ENCODE results near the gene AGRN.
"Not testable (repeated sequence)": the region's sequence is repeated elsewhere in the genome, so short reads cannot be mapped to it uniquely, and the experiment has no call there.

The AGRN gene

DNA sequence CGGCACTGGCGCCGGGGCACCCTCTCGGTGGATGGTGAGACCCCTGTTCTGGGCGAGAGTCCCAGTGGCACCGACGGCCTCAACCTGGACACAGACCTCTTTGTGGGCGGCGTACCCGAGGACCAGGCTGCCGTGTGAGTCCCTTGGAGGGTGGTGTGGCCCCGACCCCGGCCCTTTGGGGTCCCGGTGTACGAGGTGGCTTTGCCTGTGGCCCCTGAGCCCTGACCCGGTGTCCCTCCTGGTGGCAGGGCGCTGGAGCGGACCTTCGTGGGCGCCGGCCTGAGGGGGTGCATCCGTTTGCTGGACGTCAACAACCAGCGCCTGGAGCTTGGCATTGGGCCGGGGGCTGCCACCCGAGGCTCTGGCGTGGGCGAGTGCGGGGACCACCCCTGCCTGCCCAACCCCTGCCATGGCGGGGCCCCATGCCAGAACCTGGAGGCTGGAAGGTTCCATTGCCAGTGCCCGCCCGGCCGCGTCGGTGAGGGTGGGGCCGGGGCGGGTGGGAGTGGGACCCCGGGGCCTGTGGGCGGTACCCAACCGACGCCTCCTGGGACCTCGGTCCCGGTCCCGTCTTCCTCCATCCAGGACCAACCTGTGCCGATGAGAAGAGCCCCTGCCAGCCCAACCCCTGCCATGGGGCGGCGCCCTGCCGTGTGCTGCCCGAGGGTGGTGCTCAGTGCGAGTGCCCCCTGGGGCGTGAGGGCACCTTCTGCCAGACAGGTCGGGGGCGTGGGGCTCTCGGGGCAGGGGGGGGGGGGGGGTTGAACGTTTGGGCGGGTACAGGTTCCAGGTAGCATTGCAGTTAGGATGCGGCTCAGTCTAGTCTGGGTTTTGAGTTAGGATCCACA lies 29.6 kb downstream of the AGRN start:
- no peak overlapping the region for H3K4me3 ChIP-seq (ENCODE audit: low read length in 2 of 2)
- no peaks in the 10 kb centered on the region for H3K27me3 ChIP-seq (ENCODE audit: control insufficient read depth in 1 of 2, insufficient read depth in 2 of 2, low read length in 2 of 2)
- no peaks in the 10 kb centered on the region for H3K36me3 ChIP-seq (ENCODE audit: control insufficient read depth in 2 of 2, insufficient read depth in 2 of 2, low read length in 2 of 2)
- H3K4me1 ChIP-seq (ENCODE audit: control insufficient read depth, insufficient read depth, low read length), result no peaks in the 10 kb centered on the region
- no peaks in the 10 kb centered on the region for H3K9me3 ChIP-seq (ENCODE audit: control insufficient read depth in 2 of 2, low read length in 2 of 2)
- H3K27ac ChIP-seq (ENCODE audit: low read length), result no peak overlapping the region
- no peak overlapping the region for H3K9ac ChIP-seq (ENCODE audit: low read length in 2 of 2)

DNA sequence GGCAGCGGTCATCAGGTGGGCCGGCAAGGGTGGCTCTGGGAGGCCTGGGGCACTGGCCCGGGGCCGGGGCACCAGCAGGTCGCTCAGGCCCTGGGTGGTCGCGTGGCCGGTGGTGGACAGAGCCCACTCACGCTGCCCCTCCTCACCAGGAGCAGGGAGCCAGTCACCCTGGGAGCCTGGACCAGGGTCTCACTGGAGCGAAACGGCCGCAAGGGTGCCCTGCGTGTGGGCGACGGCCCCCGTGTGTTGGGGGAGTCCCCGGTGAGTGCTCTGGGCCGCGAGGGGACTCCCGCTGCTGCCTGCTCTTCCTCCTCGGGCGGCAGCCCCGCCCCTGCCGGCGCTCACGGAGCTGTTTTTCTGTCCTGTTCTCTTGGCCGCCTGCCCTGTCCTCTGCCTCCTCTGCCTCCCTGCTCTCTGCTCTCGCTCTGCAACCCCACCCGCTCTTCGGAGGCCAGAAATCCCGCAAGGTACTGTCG lies 30.7 kb downstream of the AGRN start:
- H3K27me3 ChIP-seq (ENCODE audit: control insufficient read depth in 1 of 2, insufficient read depth in 2 of 2, low read length in 2 of 2), result no peaks in the 10 kb centered on the region
- H3K9me3 ChIP-seq (ENCODE audit: control insufficient read depth in 2 of 2, low read length in 2 of 2), result no peaks in the 10 kb centered on the region
- no peaks in the 10 kb centered on the region for H3K36me3 ChIP-seq (ENCODE audit: control insufficient read depth in 2 of 2, insufficient read depth in 2 of 2, low read length in 2 of 2)
- H3K4me1 ChIP-seq (ENCODE audit: control insufficient read depth, insufficient read depth, low read length), result no peaks in the 10 kb centered on the region
- H3K9ac ChIP-seq (ENCODE audit: low read length in 2 of 2), result no peak overlapping the region
- no peak overlapping the region for H3K4me3 ChIP-seq (ENCODE audit: low read length in 2 of 2)
- no peak overlapping the region for H3K27ac ChIP-seq (ENCODE audit: low read length)

DNA sequence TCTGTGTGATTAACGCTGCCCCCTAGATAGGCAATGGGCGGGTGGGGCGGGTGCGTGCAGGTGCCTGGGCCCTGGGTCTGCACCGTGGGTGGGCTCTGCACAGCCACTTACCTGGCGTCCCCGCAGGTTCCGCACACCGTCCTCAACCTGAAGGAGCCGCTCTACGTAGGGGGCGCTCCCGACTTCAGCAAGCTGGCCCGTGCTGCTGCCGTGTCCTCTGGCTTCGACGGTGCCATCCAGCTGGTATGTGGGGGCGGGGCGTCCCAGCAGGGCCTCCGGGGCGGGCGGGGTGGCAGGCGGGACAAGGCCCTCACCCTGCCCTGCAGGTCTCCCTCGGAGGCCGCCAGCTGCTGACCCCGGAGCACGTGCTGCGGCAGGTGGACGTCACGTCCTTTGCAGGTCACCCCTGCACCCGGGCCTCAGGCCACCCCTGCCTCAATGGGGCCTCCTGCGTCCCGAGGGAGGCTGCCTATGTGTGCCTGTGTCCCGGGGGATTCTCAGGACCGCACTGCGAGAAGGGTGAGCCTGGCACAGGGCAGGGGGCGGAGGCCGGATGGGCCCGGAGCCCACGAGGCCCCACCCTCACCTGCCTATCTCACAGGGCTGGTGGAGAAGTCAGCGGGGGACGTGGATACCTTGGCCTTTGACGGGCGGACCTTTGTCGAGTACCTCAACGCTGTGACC lies 31.3 kb downstream of the AGRN start:
- Histone ChIP-seq H3K27ac (ENCODE audit: low read length) (no peak overlapping the region), H3K4me3 (ENCODE audit: low read length in 2 of 2) (no peak overlapping the region), H3K27me3 (ENCODE audit: control insufficient read depth in 1 of 2, insufficient read depth in 2 of 2, low read length in 2 of 2) (no peaks in the 10 kb centered on the region), H3K36me3 (ENCODE audit: control insufficient read depth in 2 of 2, insufficient read depth in 2 of 2, low read length in 2 of 2) (no peaks in the 10 kb centered on the region), H3K9ac (ENCODE audit: low read length in 2 of 2) (no peak overlapping the region), H3K9me3 (ENCODE audit: control insufficient read depth in 2 of 2, low read length in 2 of 2) (no peaks in the 10 kb centered on the region), H3K4me1 (ENCODE audit: control insufficient read depth, insufficient read depth, low read length) (no peaks in the 10 kb centered on the region)

DNA sequence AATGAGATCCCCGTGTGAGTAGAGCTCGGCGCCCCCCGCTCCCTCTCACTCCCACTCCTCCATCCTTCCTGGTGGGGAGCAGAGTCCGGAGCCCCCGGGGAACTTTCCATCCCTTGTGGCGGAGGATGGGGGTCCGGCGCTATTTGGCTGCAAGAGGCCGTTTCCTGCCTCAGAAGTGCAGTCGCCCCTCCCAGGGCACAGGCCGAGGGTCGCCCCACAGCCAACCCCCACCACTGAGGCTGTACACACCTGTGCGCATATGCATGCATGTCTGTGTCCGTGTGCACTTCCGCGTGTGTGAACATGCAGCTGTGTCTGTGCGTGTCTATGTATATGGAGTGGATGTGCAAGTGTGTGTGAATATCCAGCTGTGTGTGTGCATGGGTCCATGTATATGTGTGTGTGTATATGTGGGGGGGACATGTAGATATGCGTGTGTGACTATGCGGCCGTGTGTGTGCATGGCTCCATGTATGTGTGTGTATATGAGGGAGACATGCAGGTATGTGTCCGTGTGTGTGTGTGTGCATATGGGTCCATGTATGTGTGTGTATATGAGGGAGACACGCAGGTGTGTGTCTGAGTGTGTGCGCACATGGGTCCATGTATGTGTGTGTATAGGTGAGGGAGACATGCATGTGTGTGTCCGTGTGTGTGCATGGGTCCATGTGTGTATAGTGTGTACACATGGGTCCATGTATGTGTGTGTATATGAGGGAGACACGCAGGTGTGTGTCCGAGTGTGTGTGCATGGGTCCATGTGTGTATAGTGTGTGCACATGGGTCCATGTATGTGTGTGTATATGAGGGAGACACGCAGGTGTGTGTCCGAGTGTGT lies 32.3 kb downstream of the AGRN start:
- Histone ChIP-seq H3K9ac (ENCODE audit: low read length in 2 of 2) (no peak overlapping the region), H3K9me3 (ENCODE audit: control insufficient read depth in 2 of 2, low read length in 2 of 2) (no peaks in the 10 kb centered on the region), H3K4me1 (ENCODE audit: control insufficient read depth, insufficient read depth, low read length) (no peaks in the 10 kb centered on the region), H3K36me3 (ENCODE audit: control insufficient read depth in 2 of 2, insufficient read depth in 2 of 2, low read length in 2 of 2) (no peaks in the 10 kb centered on the region), H3K27me3 (ENCODE audit: control insufficient read depth in 1 of 2, insufficient read depth in 2 of 2, low read length in 2 of 2) (no peaks in the 10 kb centered on the region), H3K4me3 (ENCODE audit: low read length in 2 of 2) (no peak overlapping the region), H3K27ac (ENCODE audit: low read length) (no peak overlapping the region)

DNA sequence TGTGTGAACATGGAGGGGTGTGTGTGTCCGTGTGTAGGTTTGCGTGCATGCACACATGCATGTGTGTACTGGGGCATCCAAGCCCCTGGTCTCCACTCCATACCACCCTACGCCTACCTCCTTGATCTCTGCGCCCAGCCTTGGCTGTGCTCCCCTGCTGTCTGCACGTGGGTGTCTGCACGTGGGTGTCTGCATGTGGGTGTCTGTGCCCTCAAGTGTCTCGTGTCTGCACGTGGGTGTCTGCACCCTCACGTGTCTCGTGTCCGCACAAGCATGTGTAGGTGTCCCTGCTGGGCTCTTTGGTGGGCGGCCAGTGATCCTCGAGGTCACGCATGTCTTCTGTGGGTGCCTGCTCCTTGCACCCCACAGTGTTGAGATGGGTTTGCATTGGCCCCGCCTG lies 33.1 kb downstream of the AGRN start:
- Histone ChIP-seq H3K4me3 (ENCODE audit: low read length in 2 of 2) (no peak overlapping the region), H3K27me3 (ENCODE audit: control insufficient read depth in 1 of 2, insufficient read depth in 2 of 2, low read length in 2 of 2) (peaks cover 2 to 3% of the 10 kb centered on the region in 2 donors), H3K36me3 (ENCODE audit: control insufficient read depth in 2 of 2, insufficient read depth in 2 of 2, low read length in 2 of 2) (no peaks in the 10 kb centered on the region), H3K27ac (ENCODE audit: low read length) (no peak overlapping the region), H3K9me3 (ENCODE audit: control insufficient read depth in 2 of 2, low read length in 2 of 2) (no peaks in the 10 kb centered on the region), H3K4me1 (ENCODE audit: control insufficient read depth, insufficient read depth, low read length) (no peaks in the 10 kb centered on the region), H3K9ac (ENCODE audit: low read length in 2 of 2) (no peak overlapping the region)

DNA sequence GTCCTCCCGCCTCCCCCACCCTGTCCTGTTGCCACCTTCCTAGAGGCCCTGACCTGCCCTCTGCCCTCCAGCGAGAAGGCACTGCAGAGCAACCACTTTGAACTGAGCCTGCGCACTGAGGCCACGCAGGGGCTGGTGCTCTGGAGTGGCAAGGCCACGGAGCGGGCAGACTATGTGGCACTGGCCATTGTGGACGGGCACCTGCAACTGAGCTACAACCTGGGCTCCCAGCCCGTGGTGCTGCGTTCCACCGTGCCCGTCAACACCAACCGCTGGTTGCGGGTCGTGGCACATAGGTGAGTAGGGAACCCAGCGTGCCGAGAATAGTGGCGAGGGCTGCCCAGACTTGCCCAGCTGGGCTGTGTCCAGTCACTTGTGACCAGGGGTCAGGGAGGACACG lies 33.8 kb downstream of the AGRN start:
- peaks cover under 1% of the 10 kb centered on the region for H3K4me1 ChIP-seq (ENCODE audit: control insufficient read depth, insufficient read depth, low read length)
- H3K9ac ChIP-seq (ENCODE audit: low read length in 2 of 2), result no peak overlapping the region
- no peaks in the 10 kb centered on the region for H3K9me3 ChIP-seq (ENCODE audit: control insufficient read depth in 2 of 2, low read length in 2 of 2)
- no peak overlapping the region for H3K27ac ChIP-seq (ENCODE audit: low read length)
- peaks cover 9 to 10% of the 10 kb centered on the region in 2 donors for H3K27me3 ChIP-seq (ENCODE audit: control insufficient read depth in 1 of 2, insufficient read depth in 2 of 2, low read length in 2 of 2)
- no peak overlapping the region for H3K4me3 ChIP-seq (ENCODE audit: low read length in 2 of 2)
- H3K36me3 ChIP-seq (ENCODE audit: control insufficient read depth in 2 of 2, insufficient read depth in 2 of 2, low read length in 2 of 2), result no peaks in the 10 kb centered on the region

DNA sequence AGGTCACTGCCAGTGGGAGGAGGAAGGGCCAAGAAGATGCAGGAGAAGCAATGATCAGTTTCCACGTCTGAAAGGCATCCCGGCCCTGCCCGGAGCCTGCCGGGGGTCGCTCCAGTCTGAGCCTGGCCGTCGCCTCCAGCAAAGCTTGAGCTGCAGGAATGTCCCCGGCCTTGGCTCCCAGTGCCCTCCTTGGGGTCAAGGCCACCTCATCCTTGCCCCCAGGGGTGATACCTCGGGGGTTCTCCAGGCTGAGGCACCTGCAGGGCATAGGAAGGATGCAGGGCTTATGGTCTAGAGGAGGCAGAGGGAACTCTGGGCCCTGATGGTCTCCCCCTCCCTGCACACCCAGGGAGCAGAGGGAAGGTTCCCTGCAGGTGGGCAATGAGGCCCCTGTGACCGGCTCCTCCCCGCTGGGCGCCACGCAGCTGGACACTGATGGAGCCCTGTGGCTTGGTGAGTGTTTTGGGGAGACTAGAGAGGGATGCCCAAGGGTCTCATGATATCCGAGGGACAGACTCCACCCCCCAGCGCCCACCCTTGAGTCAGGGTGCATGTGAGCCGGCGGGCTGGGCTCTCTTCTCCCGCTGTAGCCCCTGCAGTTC lies 34.3 kb downstream of the AGRN start:
- no peaks in the 10 kb centered on the region for H3K36me3 ChIP-seq (ENCODE audit: control insufficient read depth in 2 of 2, insufficient read depth in 2 of 2, low read length in 2 of 2)
- no peak overlapping the region for H3K27ac ChIP-seq (ENCODE audit: low read length)
- no peak overlapping the region for H3K4me3 ChIP-seq (ENCODE audit: low read length in 2 of 2)

DNA sequence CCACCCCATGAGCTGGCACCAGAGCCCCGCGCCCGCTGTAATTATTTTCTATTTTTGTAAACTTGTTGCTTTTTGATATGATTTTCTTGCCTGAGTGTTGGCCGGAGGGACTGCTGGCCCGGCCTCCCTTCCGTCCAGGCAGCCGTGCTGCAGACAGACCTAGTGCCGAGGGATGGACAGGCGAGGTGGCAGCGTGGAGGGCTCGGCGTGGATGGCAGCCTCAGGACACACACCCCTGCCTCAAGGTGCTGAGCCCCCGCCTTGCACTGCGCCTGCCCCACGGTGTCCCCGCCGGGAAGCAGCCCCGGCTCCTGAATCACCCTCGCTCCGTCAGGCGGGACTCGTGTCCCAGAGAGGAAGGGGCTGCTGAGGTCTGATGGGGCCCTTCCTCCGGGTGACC lies 35.1 kb downstream of the AGRN start:
- no peaks in the 10 kb centered on the region for H3K9me3 ChIP-seq (ENCODE audit: control insufficient read depth in 2 of 2, low read length in 2 of 2)
- no peaks in the 10 kb centered on the region for H3K36me3 ChIP-seq (ENCODE audit: control insufficient read depth in 2 of 2, insufficient read depth in 2 of 2, low read length in 2 of 2)
- no peak overlapping the region for H3K27ac ChIP-seq (ENCODE audit: low read length)
- no peak overlapping the region for H3K4me3 ChIP-seq (ENCODE audit: low read length in 2 of 2)
- H3K27me3 ChIP-seq (ENCODE audit: control insufficient read depth in 1 of 2, insufficient read depth in 2 of 2, low read length in 2 of 2), result peaks cover 16 to 21% of the 10 kb centered on the region in 2 donors
- H3K4me1 ChIP-seq (ENCODE audit: control insufficient read depth, insufficient read depth, low read length), result peaks cover 11% of the 10 kb centered on the region
- no peak overlapping the region for H3K9ac ChIP-seq (ENCODE audit: low read length in 2 of 2)

More for the DNA sequence above, 34.3 kb downstream of the AGRN start:
- H3K9ac ChIP-seq (ENCODE audit: low read length in 2 of 2), result no peak overlapping the region
- peaks cover 13 to 15% of the 10 kb centered on the region in 2 donors for H3K27me3 ChIP-seq (ENCODE audit: control insufficient read depth in 1 of 2, insufficient read depth in 2 of 2, low read length in 2 of 2)
- H3K4me1 ChIP-seq (ENCODE audit: control insufficient read depth, insufficient read depth, low read length), result peaks cover 5% of the 10 kb centered on the region
- H3K9me3 ChIP-seq (ENCODE audit: control insufficient read depth in 2 of 2, low read length in 2 of 2), result no peaks in the 10 kb centered on the region

DNA sequence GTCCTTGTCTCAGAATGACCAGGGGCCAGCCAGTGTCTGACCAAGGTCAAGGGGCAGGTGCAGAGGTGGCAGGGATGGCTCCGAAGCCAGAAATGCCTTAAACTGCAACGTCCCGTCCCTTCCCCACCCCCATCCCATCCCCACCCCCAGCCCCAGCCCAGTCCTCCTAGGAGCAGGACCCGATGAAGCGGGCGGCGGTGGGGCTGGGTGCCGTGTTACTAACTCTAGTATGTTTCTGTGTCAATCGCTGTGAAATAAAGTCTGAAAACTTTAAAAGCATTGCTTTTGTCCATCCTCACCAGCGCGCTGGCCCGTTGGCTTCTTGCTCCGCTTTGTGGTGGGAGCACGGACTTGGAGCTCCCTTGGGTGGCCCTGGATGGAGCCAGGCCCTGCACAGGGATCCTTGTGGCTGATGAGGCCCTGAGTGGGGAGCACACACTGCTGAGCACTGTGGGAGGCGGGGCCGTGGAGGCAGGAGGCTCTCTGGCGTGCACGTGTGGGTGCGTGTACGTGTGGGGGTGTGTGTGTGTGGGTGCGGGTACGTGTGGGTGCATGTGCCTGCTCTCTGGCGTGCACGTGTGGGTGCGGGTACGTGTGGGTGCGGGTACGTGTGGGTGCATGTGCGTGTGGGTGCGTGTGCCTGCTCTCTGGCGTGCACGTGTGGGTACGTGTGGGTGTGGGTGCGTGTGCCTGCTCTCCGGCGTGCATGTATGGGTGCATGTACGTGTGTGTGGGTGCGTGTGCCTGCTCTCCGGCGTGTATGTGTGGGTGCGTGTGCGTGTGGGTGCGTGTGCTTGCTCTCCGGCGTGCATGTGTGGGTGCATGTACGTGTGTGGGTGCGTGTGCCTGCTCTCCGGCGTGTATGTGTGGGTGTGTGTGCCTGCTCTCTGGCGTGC lies 36.2 kb downstream of the AGRN start:
- peaks cover 24 to 28% of the 10 kb centered on the region in 2 donors for H3K27me3 ChIP-seq (ENCODE audit: control insufficient read depth in 1 of 2, insufficient read depth in 2 of 2, low read length in 2 of 2)
- no peak overlapping the region for H3K27ac ChIP-seq (ENCODE audit: low read length)
- H3K4me3 ChIP-seq (ENCODE audit: low read length in 2 of 2), result no peak overlapping the region
- no peak overlapping the region for H3K9ac ChIP-seq (ENCODE audit: low read length in 2 of 2)
- peaks cover 11% of the 10 kb centered on the region for H3K4me1 ChIP-seq (ENCODE audit: control insufficient read depth, insufficient read depth, low read length)
- H3K9me3 ChIP-seq (ENCODE audit: control insufficient read depth in 2 of 2, low read length in 2 of 2), result no peaks in the 10 kb centered on the region
- H3K36me3 ChIP-seq (ENCODE audit: control insufficient read depth in 2 of 2, insufficient read depth in 2 of 2, low read length in 2 of 2), result no peaks in the 10 kb centered on the region

DNA sequence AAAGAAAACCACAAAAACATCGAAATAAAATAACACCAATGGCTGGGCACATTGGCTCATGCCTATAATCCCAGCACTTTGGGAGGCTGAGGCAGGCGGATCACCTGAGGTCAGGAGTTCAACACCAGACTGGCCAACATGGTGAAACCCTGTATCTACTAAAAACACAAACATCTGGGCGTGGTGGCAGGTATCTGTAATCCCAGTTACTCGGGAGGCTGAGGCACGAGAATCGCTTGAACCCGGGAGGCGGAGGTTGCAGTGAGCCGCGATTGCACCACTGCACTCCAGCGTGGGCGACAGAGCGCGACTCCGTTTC lies 37.8 kb downstream of the AGRN start:
- Histone ChIP-seq H3K27me3 (ENCODE audit: control insufficient read depth in 1 of 2, insufficient read depth in 2 of 2, low read length in 2 of 2) (peaks cover 29 to 35% of the 10 kb centered on the region in 2 donors), H3K4me1 (ENCODE audit: control insufficient read depth, insufficient read depth, low read length) (peaks cover 11% of the 10 kb centered on the region)
- not testable (repeated sequence) for H3K27ac ChIP-seq (ENCODE audit: low read length); H3K4me3 ChIP-seq (ENCODE audit: low read length in 2 of 2); H3K36me3 ChIP-seq (ENCODE audit: control insufficient read depth in 2 of 2, insufficient read depth in 2 of 2, low read length in 2 of 2); H3K9me3 ChIP-seq (ENCODE audit: control insufficient read depth in 2 of 2, low read length in 2 of 2); H3K9ac ChIP-seq (ENCODE audit: low read length in 2 of 2)

Data from stomach smooth muscle (tissue), 2 donors.